ENCODE measurements around the gene ARSG.
A peak's percentile ranks its signal among the peaks of the same experiment; 100 is the strongest.

Gene ARSG

GRCh38 chr17:68384941-68385340, 93.6 kb downstream of the ARSG start:
- TF ChIP-seq CTCF (IDR thresholded peaks at IDR 0.05): no peak
- peak overlapping the region; percentile 82 for H3K27ac ChIP-seq

GRCh38 chr17:68385490-68386215, 94.4 kb downstream of the ARSG start:
- Histone ChIP-seq H3K4me1 (ENCODE audit: control insufficient read depth in 1 of 2, insufficient read depth in 1 of 2, low read depth in 1 of 2, low read length in 1 of 2) (peaks cover 29 to 34% of the 10 kb centered on the region in 2 experiments), H3K4me3 (ENCODE audit: low read depth in 1 of 2, low read length in 1 of 2) (no peak overlapping the region), H3K27me3 (no peaks in the 10 kb centered on the region), H3K36me3 (peaks cover 13% of the 10 kb centered on the region), H3K9me3 (no peaks in the 10 kb centered on the region), H3K27ac (peak overlapping the region; percentile 82)
- no peak for TF ChIP-seq CTCF (IDR thresholded peaks at IDR 0.05)

More at GRCh38 chr17:68384941-68385340, 93.6 kb downstream of the ARSG start:
- Histone ChIP-seq H3K4me3 (ENCODE audit: low read depth in 1 of 2, low read length in 1 of 2) (no peak overlapping the region), H3K27me3 (no peaks in the 10 kb centered on the region), H3K4me1 (ENCODE audit: control insufficient read depth in 1 of 2, insufficient read depth in 1 of 2, low read depth in 1 of 2, low read length in 1 of 2) (peaks cover 29 to 34% of the 10 kb centered on the region in 2 experiments), H3K9me3 (no peaks in the 10 kb centered on the region), H3K36me3 (peaks cover 12% of the 10 kb centered on the region)

- Histone ChIP-seq H3K36me3 (peaks cover 16% of the 10 kb centered on the region), H3K9me3 (no peaks in the 10 kb centered on the region), H3K4me3 (ENCODE audit: low read depth in 1 of 2, low read length in 1 of 2) (no peak overlapping the region), H3K4me1 (ENCODE audit: control insufficient read depth in 1 of 2, insufficient read depth in 1 of 2, low read depth in 1 of 2, low read length in 1 of 2) (peaks cover 26 to 27% of the 10 kb centered on the region in 2 experiments), H3K27me3 (no peaks in the 10 kb centered on the region), H3K27ac (no peak overlapping the region)
- no peak for TF ChIP-seq CTCF (IDR thresholded peaks at IDR 0.05)
Observed at GRCh38 chr17:68387435-68388218, 96.3 kb downstream of the ARSG start.

- no peak for TF ChIP-seq CTCF (IDR thresholded peaks at IDR 0.05)
- Histone ChIP-seq H3K9me3 (no peaks in the 10 kb centered on the region), H3K4me3 (ENCODE audit: low read depth in 1 of 2, low read length in 1 of 2) (no peak overlapping the region), H3K4me1 (ENCODE audit: control insufficient read depth in 1 of 2, insufficient read depth in 1 of 2, low read depth in 1 of 2, low read length in 1 of 2) (peaks cover 12 to 13% of the 10 kb centered on the region in 2 experiments), H3K36me3 (peaks cover 16% of the 10 kb centered on the region), H3K27ac (no peak overlapping the region), H3K27me3 (no peaks in the 10 kb centered on the region)
Observed at GRCh38 chr17:68389041-68389440, 97.7 kb downstream of the ARSG start.

DNA sequence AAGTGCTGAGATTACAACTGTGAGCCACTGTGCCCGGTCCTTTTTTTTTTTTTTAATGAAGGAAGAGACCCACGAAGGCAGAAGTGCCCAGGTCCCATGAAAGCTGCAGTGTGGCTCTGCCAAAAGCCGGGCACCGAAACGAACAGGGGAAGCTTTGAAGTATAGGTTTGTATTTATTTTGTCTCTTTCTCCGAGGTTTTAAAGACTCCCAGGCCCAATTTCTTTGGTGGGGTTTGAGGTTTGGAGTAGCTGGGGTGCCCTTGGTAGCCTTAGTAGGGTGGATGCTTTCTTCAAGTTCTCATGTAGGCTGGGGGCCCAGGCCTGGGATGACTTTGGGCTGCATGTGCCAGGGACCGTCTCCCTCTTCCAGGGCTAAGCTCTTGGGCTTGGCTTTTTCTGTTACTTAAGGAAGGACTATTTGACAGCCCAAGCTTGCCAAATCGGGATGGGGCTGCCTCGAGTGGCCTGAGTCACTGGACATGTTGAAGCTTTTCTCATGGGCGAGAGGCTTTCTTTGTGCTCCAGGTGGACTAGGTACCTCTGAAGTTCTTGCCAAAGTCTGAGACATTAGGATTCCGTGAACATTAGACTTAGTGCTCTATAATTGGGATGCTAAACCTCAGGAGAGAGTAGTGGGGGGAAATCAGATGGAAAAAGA, 99.7 kb downstream of the ARSG start:
- Histone ChIP-seq H3K4me3 (ENCODE audit: low read depth in 1 of 2, low read length in 1 of 2) (no peak overlapping the region), H3K27me3 (no peaks in the 10 kb centered on the region), H3K9me3 (no peaks in the 10 kb centered on the region), H3K4me1 (ENCODE audit: control insufficient read depth in 1 of 2, insufficient read depth in 1 of 2, low read depth in 1 of 2, low read length in 1 of 2) (no peaks in the 10 kb centered on the region), H3K27ac (no peak overlapping the region), H3K36me3 (peaks cover 29% of the 10 kb centered on the region)
- no peak for TF ChIP-seq CTCF (IDR thresholded peaks at IDR 0.05)
